Measurements from ENCODE around the gene OR10D3.
"Not testable (repeated sequence)": the region's sequence is repeated elsewhere in the genome, so short reads cannot be mapped to it uniquely, and the experiment has no call there.

Gene OR10D3

GRCh38 chr11:124195189-124195734 is 12.1 kb downstream of the OR10D3 start:
- peak; percentile 15 for DNase-seq

GRCh38 chr11:124197999-124198398 is 14.9 kb downstream of the OR10D3 start:
- DNase-seq: no peak

GRCh38 chr11:124198897-124199296 is 15.8 kb downstream of the OR10D3 start:
- no peak for DNase-seq

- no peak for DNase-seq
Observed at GRCh38 chr11:124199702-124200101, 16.6 kb downstream of the OR10D3 start.

- DNase-seq: no peak
Observed at GRCh38 chr11:124200671-124201070, 17.5 kb downstream of the OR10D3 start.

- DNase-seq: no peak
Observed at GRCh38 chr11:124202951-124203350, 19.8 kb downstream of the OR10D3 start.

GRCh38 chr11:124204008-124204407 is 20.9 kb downstream of the OR10D3 start:
- no peak for DNase-seq

GRCh38 chr11:124207102-124207792 is 24.1 kb downstream of the OR10D3 start:
- no peak for DNase-seq

- no peak for DNase-seq
Observed at GRCh38 chr11:124209824-124210357, 26.7 kb downstream of the OR10D3 start.

GRCh38 chr11:124210421-124210820 is 27.3 kb downstream of the OR10D3 start:
- no peak for DNase-seq

GRCh38 chr11:124211321-124211720 is 28.2 kb downstream of the OR10D3 start:
- DNase-seq: no peak

- DNase-seq: no peak
Observed at GRCh38 chr11:124214027-124214426, 30.9 kb downstream of the OR10D3 start.

GRCh38 chr11:124219126-124219525 is 36.0 kb downstream of the OR10D3 start:
- DNase-seq: no peak

- DNase-seq: no peak
Observed at GRCh38 chr11:124222407-124222806, 39.3 kb downstream of the OR10D3 start.

GRCh38 chr11:124224618-124225423 is 41.7 kb downstream of the OR10D3 start:
- not testable (repeated sequence) for DNase-seq

GRCh38 chr11:124225471-124225870 is 42.3 kb downstream of the OR10D3 start:
- no peak for DNase-seq

GRCh38 chr11:124233376-124233775 is 50.2 kb downstream of the OR10D3 start:
- no peak for DNase-seq

Measured in NCI-H446 treated with DMSO at 0.1 percent for 48 hours (cell line).